IPS-20b (cell line): Measurements from ENCODE around the gene MPDZ.
"Not testable (repeated sequence)": the region's sequence is repeated elsewhere in the genome, so short reads cannot be mapped to it uniquely, and the experiment has no call there.

Experiments
- H3K27ac ChIP-seq: one replicate; pipeline ENCODE4 v1.5.1; 2013; ENCODE audit warnings: low read length
- H3K27me3 ChIP-seq: 2 replicates; pipeline ENCODE4 v1.6.1; 2013; ENCODE audit warnings: mild to moderate bottlenecking, low read length, inconsistent platforms; ENCODE audit not compliant: insufficient read depth
- H3K36me3 ChIP-seq: 2 replicates; pipeline ENCODE4 v1.6.1; 2013; ENCODE audit warnings: low read depth, mild to moderate bottlenecking, inconsistent platforms, low read length, moderate library complexity; ENCODE audit not compliant: insufficient read depth
- H3K4me1 ChIP-seq: 2 replicates; pipeline ENCODE4 v1.6.1; 2013; ENCODE audit warnings: mild to moderate bottlenecking, control low read depth, inconsistent platforms, low read length, moderate library complexity; ENCODE audit not compliant: insufficient read depth
- H3K4me3 ChIP-seq: 2 replicates; pipeline ENCODE4 v1.5.1; 2013; ENCODE audit warnings: mild to moderate bottlenecking, low read length, inconsistent platforms
- H3K9ac ChIP-seq: 2 replicates; pipeline ENCODE4 v1.6.1; 2013; ENCODE audit warnings: low read depth, mild to moderate bottlenecking, inconsistent platforms, low read length, moderate library complexity
- H3K9me3 ChIP-seq: 2 replicates; pipeline ENCODE4 v1.6.1; 2013; ENCODE audit warnings: mild to moderate bottlenecking, low read depth, low read length, inconsistent platforms; ENCODE audit not compliant: insufficient read depth

MPDZ gene

GRCh38 chr9:13252852-13253251, 26.6 kb downstream of the MPDZ start:
- Histone ChIP-seq H3K36me3 (no peaks in the 10 kb centered on the region), H3K9ac (no peak overlapping the region), H3K4me1 (no peaks in the 10 kb centered on the region), H3K9me3 (no peaks in the 10 kb centered on the region), H3K4me3 (no peak overlapping the region), H3K27ac (no peak overlapping the region), H3K27me3 (no peaks in the 10 kb centered on the region)

- no peaks in the 10 kb centered on the region for H3K9me3 ChIP-seq
- H3K4me3 ChIP-seq, result no peak overlapping the region
- no peaks in the 10 kb centered on the region for H3K27me3 ChIP-seq
- H3K4me1 ChIP-seq, result no peaks in the 10 kb centered on the region
- peaks cover 26% of the 10 kb centered on the region; the same call in 1 of the 2 replicates for H3K36me3 ChIP-seq
- no peak overlapping the region for H3K27ac ChIP-seq
- no peak overlapping the region for H3K9ac ChIP-seq
Measured at GRCh38 chr9:13244181-13244580, 35.3 kb downstream of the MPDZ start.

DNA sequence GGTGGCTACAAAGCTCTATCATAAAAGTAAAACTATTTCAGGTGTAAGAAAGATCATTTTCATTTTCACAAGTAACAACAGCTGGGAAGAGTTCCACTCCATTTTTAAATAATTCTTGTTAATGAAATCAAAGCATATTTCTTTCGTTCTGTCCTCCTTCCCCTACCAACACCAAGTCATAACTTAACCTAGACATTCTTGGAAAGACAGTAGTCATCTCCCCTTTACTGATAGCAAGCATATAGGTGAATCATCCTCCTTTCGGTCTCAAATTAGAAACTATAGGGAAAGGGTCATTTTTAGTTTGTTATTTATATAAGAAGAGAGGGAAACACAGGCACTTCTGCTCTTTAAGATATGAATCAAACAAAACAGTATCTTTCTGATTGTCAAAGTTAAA, 38.2 kb downstream of the MPDZ start:
- H3K27ac ChIP-seq, result no peak overlapping the region
- H3K27me3 ChIP-seq, result no peaks in the 10 kb centered on the region
- H3K36me3 ChIP-seq, result peaks cover 12% of the 10 kb centered on the region; the same call in 1 of the 2 replicates
- H3K4me3 ChIP-seq, result no peak overlapping the region
- H3K9ac ChIP-seq, result no peak overlapping the region
- H3K4me1 ChIP-seq, result no peaks in the 10 kb centered on the region
- H3K9me3 ChIP-seq, result no peaks in the 10 kb centered on the region

GRCh38 chr9:13239660-13240059, 39.8 kb downstream of the MPDZ start:
- Histone ChIP-seq H3K36me3 (peaks cover 9% of the 10 kb centered on the region; the same call in 1 of the 2 replicates), H3K9me3 (no peaks in the 10 kb centered on the region), H3K27ac (no peak overlapping the region)

DNA sequence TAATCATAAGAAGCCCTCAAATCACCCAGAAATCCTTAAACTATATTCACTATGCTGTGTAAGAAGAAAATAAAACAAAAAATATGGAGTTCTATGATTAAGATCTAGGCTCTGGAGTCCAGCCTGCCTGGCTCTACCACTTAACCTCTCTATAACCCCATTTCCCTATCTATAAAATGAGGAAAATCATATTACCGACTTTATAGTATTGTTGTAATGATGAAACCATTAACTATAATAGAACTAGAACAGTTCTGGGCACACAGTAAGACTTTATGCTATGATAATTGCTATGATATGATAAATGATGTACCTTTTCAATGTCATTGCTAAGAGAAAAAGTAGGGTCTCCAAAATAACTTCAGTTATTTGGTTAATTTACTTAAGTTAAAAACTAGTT, 40.3 kb downstream of the MPDZ start:
- peaks cover 6% of the 10 kb centered on the region; the same call in 1 of the 2 replicates for H3K36me3 ChIP-seq
- no peaks in the 10 kb centered on the region for H3K9me3 ChIP-seq
- H3K4me3 ChIP-seq, result no peak overlapping the region
- no peaks in the 10 kb centered on the region for H3K4me1 ChIP-seq
- no peak overlapping the region for H3K9ac ChIP-seq
- no peak overlapping the region for H3K27ac ChIP-seq
- no peaks in the 10 kb centered on the region for H3K27me3 ChIP-seq

More at GRCh38 chr9:13239660-13240059, 39.8 kb downstream of the MPDZ start:
- Histone ChIP-seq H3K4me3 (no peak overlapping the region), H3K27me3 (no peaks in the 10 kb centered on the region), H3K4me1 (no peaks in the 10 kb centered on the region), H3K9ac (no peak overlapping the region)

- no peak overlapping the region for H3K27ac ChIP-seq
- H3K4me3 ChIP-seq, result no peak overlapping the region
- peaks cover 6% of the 10 kb centered on the region; the same call in 1 of the 2 replicates for H3K36me3 ChIP-seq
- no peaks in the 10 kb centered on the region for H3K4me1 ChIP-seq
- no peaks in the 10 kb centered on the region for H3K9me3 ChIP-seq
- H3K27me3 ChIP-seq, result no peaks in the 10 kb centered on the region
- H3K9ac ChIP-seq, result no peak overlapping the region
Measured at GRCh38 chr9:13234932-13235331, 44.6 kb downstream of the MPDZ start.

GRCh38 chr9:13228431-13228830, 51.1 kb downstream of the MPDZ start:
- Histone ChIP-seq H3K9me3 (no peaks in the 10 kb centered on the region), H3K9ac (no peak overlapping the region), H3K27me3 (no peaks in the 10 kb centered on the region), H3K4me1 (no peaks in the 10 kb centered on the region; the same call in 1 of the 2 replicates), H3K36me3 (peaks cover 9% of the 10 kb centered on the region; the same call in 1 of the 2 replicates), H3K27ac (no peak overlapping the region), H3K4me3 (no peak overlapping the region)

DNA sequence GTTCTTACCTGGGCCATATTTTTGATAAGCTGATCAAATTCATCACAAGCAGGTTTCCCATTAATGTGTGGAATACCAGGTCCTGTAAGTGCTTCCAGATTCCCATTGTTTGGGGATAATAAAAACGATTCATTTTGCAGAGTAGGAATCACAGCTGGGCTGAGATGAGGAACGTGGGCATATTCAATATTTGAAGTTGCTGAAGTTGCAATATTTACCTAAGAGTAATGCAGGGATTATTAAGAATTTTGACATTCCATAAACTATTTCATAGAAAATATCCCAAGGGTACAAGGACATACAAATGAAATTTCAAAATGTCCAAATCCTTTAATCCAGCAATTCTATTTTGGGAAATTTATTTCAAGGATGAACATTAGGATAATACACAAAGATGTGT, 55.1 kb downstream of the MPDZ start:
- H3K4me3 ChIP-seq, result no peak overlapping the region
- H3K27me3 ChIP-seq, result no peaks in the 10 kb centered on the region
- H3K27ac ChIP-seq, result no peak overlapping the region
- peaks cover 39% of the 10 kb centered on the region for H3K36me3 ChIP-seq
- H3K9ac ChIP-seq, result no peak overlapping the region
- H3K9me3 ChIP-seq, result no peaks in the 10 kb centered on the region
- no peaks in the 10 kb centered on the region; the same call in 1 of the 2 replicates for H3K4me1 ChIP-seq

GRCh38 chr9:13222733-13223132, 56.8 kb downstream of the MPDZ start:
- not testable (repeated sequence) for H3K4me3 ChIP-seq
- peaks cover 55% of the 10 kb centered on the region for H3K36me3 ChIP-seq

DNA sequence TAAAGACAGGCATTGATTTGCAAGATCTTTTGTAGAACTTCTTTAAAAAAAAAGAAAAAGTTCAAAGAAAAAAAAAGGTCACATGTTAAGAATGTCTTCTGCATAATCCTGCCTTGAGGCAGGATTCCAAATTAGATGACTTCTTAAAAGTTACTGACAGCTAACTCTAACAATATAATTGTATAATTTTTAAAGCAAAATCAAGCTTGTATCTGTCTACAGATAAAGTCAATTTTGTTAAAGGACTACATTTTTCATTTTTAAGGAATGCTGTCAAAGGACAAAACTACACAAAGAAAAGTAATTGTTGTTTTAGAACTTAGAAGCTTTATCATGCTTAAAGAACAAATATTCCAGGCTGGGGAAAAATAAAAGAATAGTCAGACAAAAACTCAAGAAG, 57.8 kb downstream of the MPDZ start:
- Histone ChIP-seq H3K27ac (no peak overlapping the region), H3K9me3 (no peaks in the 10 kb centered on the region), H3K36me3 (peaks cover 64% of the 10 kb centered on the region), H3K4me1 (no peaks in the 10 kb centered on the region), H3K4me3 (no peak overlapping the region), H3K27me3 (no peaks in the 10 kb centered on the region), H3K9ac (no peak overlapping the region)

More at GRCh38 chr9:13222733-13223132, 56.8 kb downstream of the MPDZ start:
- not testable (repeated sequence) for H3K9me3 ChIP-seq, H3K27me3 ChIP-seq, H3K9ac ChIP-seq, H3K27ac ChIP-seq, H3K4me1 ChIP-seq

- H3K9me3 ChIP-seq, result no peaks in the 10 kb centered on the region
- H3K36me3 ChIP-seq, result peaks cover 73% of the 10 kb centered on the region
- no peaks in the 10 kb centered on the region for H3K4me1 ChIP-seq
- H3K27me3 ChIP-seq, result no peaks in the 10 kb centered on the region
- H3K27ac ChIP-seq, result no peak overlapping the region
- no peak overlapping the region for H3K4me3 ChIP-seq
- no peak overlapping the region for H3K9ac ChIP-seq
Measured at GRCh38 chr9:13220837-13221236, 58.7 kb downstream of the MPDZ start.

DNA sequence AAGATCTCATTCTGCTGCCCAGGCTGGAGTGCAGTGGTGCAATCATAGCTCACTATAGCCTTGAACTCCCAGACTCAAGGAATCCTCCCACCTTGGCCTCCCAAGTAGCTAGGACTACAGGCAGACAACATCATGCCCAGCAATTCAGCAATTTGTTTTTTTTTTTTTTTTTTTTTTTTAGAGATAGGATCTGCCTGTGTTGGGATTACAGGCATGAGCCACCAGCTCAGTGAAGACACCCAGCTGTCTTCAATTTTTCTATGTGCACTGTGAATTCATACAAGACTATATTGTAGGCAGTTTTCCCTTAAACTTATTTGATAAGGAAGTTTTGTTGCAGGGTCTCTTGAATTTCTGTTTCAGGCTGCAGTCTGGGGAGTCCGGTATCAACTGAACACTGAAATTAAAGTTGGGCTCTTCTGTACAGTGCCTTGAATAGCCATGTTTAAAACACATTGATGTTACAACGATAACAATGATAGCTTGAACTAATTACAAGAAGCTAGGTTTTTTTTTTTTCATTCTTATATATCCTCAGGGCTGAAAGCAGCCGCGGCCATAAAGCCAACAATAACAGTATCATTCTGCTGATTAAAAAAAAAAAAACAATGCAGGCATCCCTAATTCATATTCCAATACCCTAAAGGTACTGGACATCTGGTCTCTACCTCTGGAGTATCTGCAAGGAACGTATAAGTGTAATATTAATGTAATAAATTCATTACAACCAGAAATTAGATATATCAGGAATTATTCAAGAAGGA, 63.5 kb downstream of the MPDZ start:
- Histone ChIP-seq H3K36me3 (peaks cover 61% of the 10 kb centered on the region), H3K4me1 (no peaks in the 10 kb centered on the region), H3K27me3 (no peaks in the 10 kb centered on the region), H3K4me3 (no peak overlapping the region), H3K9me3 (no peaks in the 10 kb centered on the region), H3K27ac (no peak overlapping the region), H3K9ac (no peak overlapping the region)
